Sigmoid colon (tissue), 4 donors: ENCODE measurements around the gene TBL3.
"Not testable (repeated sequence)": the region's sequence is repeated elsewhere in the genome, so short reads cannot be mapped to it uniquely, and the experiment has no call there.

Source experiments
- EP300 ChIP-seq, 4 donors: sonication (generic); formaldehyde crosslinking; IDR thresholded peaks; one replicate each; pipeline ENCODE4 v1.6.1; 2017; ENCODE audit warnings: antibody characterized with exemption in 4 of 4
- POLR2A ChIP-seq, 2 donors: fragments of 450-650 bp; IDR thresholded peaks; one replicate each; pipeline ENCODE4 v1.6.1; 2016; ENCODE audit warnings: antibody characterized with exemption in 2 of 2, mild to moderate bottlenecking in 2 of 2, moderate library complexity in 2 of 2
- POLR2AphosphoS5 ChIP-seq, 4 donors: sonication (generic); formaldehyde crosslinking; IDR thresholded peaks; one replicate each; pipeline ENCODE4 v1.6.1; 2017; ENCODE audit warnings: antibody characterized with exemption in 4 of 4
- TF ChIP-seq, protein P1 (sequence below), 4 experiments: fragments of 450-650 bp in 3 of 4; fragments of 200-600 bp in 1 of 4; IDR thresholded peaks; one replicate each; pipeline ENCODE4 v1.5.1; 2016 to 2019; ENCODE audit warnings: antibody characterized with exemption in 4 of 4, mild to moderate bottlenecking in 3 of 4, moderate library complexity in 2 of 4

GRCh38 chr16:1958143-1958491 is 13.7 kb upstream of the TBL3 start:
- TF ChIP-seq POLR2AphosphoS5, POLR2A, EP300 (IDR thresholded peaks at IDR 0.05): not testable (repeated sequence)
- TF ChIP-seq, protein P1, sequence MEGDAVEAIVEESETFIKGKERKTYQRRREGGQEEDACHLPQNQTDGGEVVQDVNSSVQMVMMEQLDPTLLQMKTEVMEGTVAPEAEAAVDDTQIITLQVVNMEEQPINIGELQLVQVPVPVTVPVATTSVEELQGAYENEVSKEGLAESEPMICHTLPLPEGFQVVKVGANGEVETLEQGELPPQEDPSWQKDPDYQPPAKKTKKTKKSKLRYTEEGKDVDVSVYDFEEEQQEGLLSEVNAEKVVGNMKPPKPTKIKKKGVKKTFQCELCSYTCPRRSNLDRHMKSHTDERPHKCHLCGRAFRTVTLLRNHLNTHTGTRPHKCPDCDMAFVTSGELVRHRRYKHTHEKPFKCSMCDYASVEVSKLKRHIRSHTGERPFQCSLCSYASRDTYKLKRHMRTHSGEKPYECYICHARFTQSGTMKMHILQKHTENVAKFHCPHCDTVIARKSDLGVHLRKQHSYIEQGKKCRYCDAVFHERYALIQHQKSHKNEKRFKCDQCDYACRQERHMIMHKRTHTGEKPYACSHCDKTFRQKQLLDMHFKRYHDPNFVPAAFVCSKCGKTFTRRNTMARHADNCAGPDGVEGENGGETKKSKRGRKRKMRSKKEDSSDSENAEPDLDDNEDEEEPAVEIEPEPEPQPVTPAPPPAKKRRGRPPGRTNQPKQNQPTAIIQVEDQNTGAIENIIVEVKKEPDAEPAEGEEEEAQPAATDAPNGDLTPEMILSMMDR (IDR thresholded peaks at IDR 0.05) = not testable (repeated sequence)
